Naive thymus-derived CD4-positive, alpha-beta T cell (primary cell): Measurements from ENCODE around the gene SLC30A2. TPM values are rescaled to one million over a fixed set of nuclear protein-coding genes. Genes with fewer than 3 reads are reported as not detected.

Source experiments
- ATAC-seq: fragments of 150-1000 bp; cut with Tn5 transposase; 2 replicates; pipeline ENCODE4 v1.10.0; 2021; ENCODE audit warnings: mild to moderate bottlenecking, moderate library complexity
- CTCF ChIA-PET: fragments of 350-600 bp; sonication (Branson Sonifier 250); formaldehyde crosslinking; loops from one replicate; lab custom pipeline; 2021; ENCODE audit warnings: antibody characterized with exemption; lab: Charles Lee
- POLR2A ChIA-PET: fragments of 350-600 bp; sonication (Branson Sonifier 250); formaldehyde crosslinking; loops from one replicate; lab custom pipeline; 2021; ENCODE audit warnings: antibody characterized with exemption, inconsistent platforms; lab: Charles Lee
- DNase-seq, 9 donors: peaks; one replicate each; pipeline versions ENCODE4 v3.0.0 to v3.0.0-alpha.2; 2020 to 2022; ENCODE audit warnings: mixed read lengths in 1 of 9
- H3K27ac ChIP-seq: one replicate; pipeline ENCODE4 v1.7.0; 2013; ENCODE audit warnings: mild to moderate bottlenecking, low read depth, low read length, moderate library complexity
- H3K27me3 ChIP-seq, 2 donors: one replicate each; pipeline ENCODE4 v1.7.0; 2013; ENCODE audit warnings: low read length in 2 of 2, mild to moderate bottlenecking in 2 of 2, moderate library complexity in 2 of 2; ENCODE audit not compliant: control insufficient read depth in 2 of 2, insufficient read depth in 2 of 2
- H3K36me3 ChIP-seq, 3 experiments: 1 replicate in 2 of 3; 2 replicates in 1 of 3; pipeline ENCODE4 v1.7.0; 2013; ENCODE audit warnings: low read length in 3 of 3, mild to moderate bottlenecking in 3 of 3, moderate library complexity in 1 of 3; ENCODE audit not compliant: insufficient read depth in 3 of 3, control insufficient read depth in 2 of 3
- H3K4me1 ChIP-seq, 2 donors: one replicate each; pipeline ENCODE4 v1.7.0; 2013; ENCODE audit warnings: low read length in 2 of 2, mild to moderate bottlenecking in 2 of 2, moderate library complexity in 1 of 2; ENCODE audit not compliant: control insufficient read depth in 2 of 2, insufficient read depth in 2 of 2
- H3K4me3 ChIP-seq: 2 replicates; pipeline ENCODE4 v1.7.0; 2013; ENCODE audit warnings: mild to moderate bottlenecking, low read length
- H3K9me3 ChIP-seq, 3 experiments: 1 replicate in 2 of 3; 2 replicates in 1 of 3; pipeline ENCODE4 v1.7.0; 2013; ENCODE audit warnings: low read length in 3 of 3; ENCODE audit not compliant: control insufficient read depth in 2 of 3
- H3K27ac Mint-ChIP-seq, 9 donors: one replicate each; pipeline ENCODE4 v1.8.0; 2020 to 2022; ENCODE audit warnings: mixed read lengths in 9 of 9, mild to moderate bottlenecking in 8 of 9, moderate library complexity in 5 of 9, inconsistent platforms in 2 of 9
- H3K27me3 Mint-ChIP-seq, 5 donors: one replicate each; pipeline ENCODE4 v1.8.0; 2021 to 2022; ENCODE audit warnings: mixed read lengths in 5 of 5, mild to moderate bottlenecking in 1 of 5
- H3K36me3 Mint-ChIP-seq, 5 donors: one replicate each; pipeline ENCODE4 v1.8.0; 2020 to 2022; ENCODE audit warnings: mixed read lengths in 5 of 5, mild to moderate bottlenecking in 3 of 5, inconsistent platforms in 1 of 5
- H3K4me1 Mint-ChIP-seq, 7 donors: one replicate each; pipeline ENCODE4 v1.8.0; 2020 to 2022; ENCODE audit warnings: mixed read lengths in 7 of 7, mild to moderate bottlenecking in 3 of 7, inconsistent platforms in 1 of 7
- H3K4me3 Mint-ChIP-seq, 10 donors: one replicate each; pipeline ENCODE4 v1.8.0; 2020 to 2022; ENCODE audit warnings: mild to moderate bottlenecking in 10 of 10, mixed read lengths in 10 of 10, moderate library complexity in 6 of 10, inconsistent platforms in 2 of 10
- H3K9me3 Mint-ChIP-seq, 11 donors: one replicate each; pipeline ENCODE4 v1.8.0; 2020 to 2022; ENCODE audit warnings: mixed read lengths in 11 of 11, mild to moderate bottlenecking in 4 of 11, inconsistent platforms in 1 of 11, moderate library complexity in 1 of 11
- intact Hi-C, 2 donors: fragments of 100-400 bp; cut with micrococcal nuclease; formaldehyde crosslinking; loops; one replicate each; pipeline ENCODE4 v1.15.1; 2023
- polyA plus RNA-seq, 2 donors: library from polyadenylated mRNA; unstranded; fragments of 300-500 nt; fragmentation: Illumina TruSeq; gene quantifications; one replicate each; pipeline ENCODE4 v1.2.3, GENCODE V29; 2021
- total RNA-seq, 6 experiments: library from RNA in 5 of 6; stranded (reverse) in 5 of 6; gene quantifications; 1 replicate in 5 of 6; 2 replicates in 1 of 6; pipeline ENCODE4 v1.2.3 and lab custom pipeline; 2021 to 2026

Gene SLC30A2
- total and polyA plus RNA-seq, 7 experiments from 2014 or later: not detected

DNA sequence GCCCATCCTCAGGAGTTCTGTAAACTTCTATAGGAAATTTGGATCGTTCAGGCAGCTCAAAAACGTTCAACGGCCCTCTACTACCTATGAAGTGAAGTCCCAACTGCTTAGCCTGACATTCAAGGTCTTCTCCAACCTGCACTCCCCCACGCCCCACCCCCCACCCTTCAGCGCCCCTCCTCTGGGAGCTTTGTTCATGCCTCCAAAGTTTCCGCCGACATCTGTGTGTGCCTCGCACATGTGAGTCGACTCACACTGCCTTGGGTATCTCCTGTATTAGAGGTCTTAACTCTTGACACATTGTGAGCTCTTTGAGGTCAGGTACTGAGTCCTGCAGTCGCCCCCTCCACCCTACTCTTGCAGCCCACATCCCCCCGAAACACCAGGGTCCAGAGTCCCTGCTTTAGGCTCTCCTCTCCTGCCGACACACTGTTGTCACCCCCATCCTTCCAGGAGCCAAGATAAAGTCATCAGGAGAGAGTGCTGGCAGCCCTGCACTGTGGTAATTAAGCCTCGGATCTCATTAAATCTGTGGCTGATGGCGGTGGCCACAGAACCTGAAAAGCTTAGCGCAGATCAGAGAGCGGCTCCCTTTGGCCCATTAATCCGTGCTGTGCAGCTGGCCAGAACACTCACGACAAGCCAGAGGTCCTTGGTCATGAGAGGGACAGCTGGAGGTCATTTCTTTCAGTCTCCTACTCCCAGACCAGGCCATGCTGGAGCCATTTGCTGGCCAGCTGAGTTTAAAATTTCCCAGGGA is 46.7 kb downstream of the SLC30A2 start:
- ChIA-PET CTCF (interaction anchor here (0.6 to 13.0 kb wide), 2 partner anchors 11 to 101 kb away, joined by 3 to 361 read pairs; partner anchors contain the start of gene STMN1), POLR2A (interaction anchor here (1.0 to 11.0 kb wide), 4 partner anchors 9 to 180 kb away, joined by 3 to 226 read pairs (median 4); partner anchors contain the start of gene STMN1)
- Histone ChIP-seq H3K36me3 (no peaks in the 10 kb centered on the region), H3K9me3 (no peaks in the 10 kb centered on the region), H3K4me3 (no peak overlapping the region), H3K4me1 (peaks cover 7 to 17% of the 10 kb centered on the region in 2 donors), H3K27ac (no peak overlapping the region), H3K27me3 (no peaks in the 10 kb centered on the region)
- intact Hi-C loops: loop anchor here (5.0 to 10.0 kb wide), 4 partner anchors 42 to 564 kb away; partner anchors contain the start of genes MACO1 (in 1 of the 2) and MAN1C1 (in 1 of the 2)
- H3K27ac Mint-ChIP-seq: peak overlapping the region in 4 of 9 donors; percentile 33 to 99 (median 99)
- H3K4me3 Mint-ChIP-seq: peak overlapping the region in 2 of 10 donors; percentile 30 to 94
- ATAC-seq: no peak
- no peak for DNase-seq
- no peaks in the 10 kb centered on the region for H3K36me3 Mint-ChIP-seq
- peaks cover 0 to 4% (median 0%) of the 10 kb centered on the region in 11 donors for H3K9me3 Mint-ChIP-seq
- peaks cover 0 to 4% (median 0%) of the 10 kb centered on the region in 5 donors for H3K27me3 Mint-ChIP-seq
- peaks cover 20 to 40% (median 30%) of the 10 kb centered on the region in 7 donors for H3K4me1 Mint-ChIP-seq

GRCh38 chr1:25997828-25998761 is 47.8 kb downstream of the SLC30A2 start, which contains the start of gene PAFAH2:
PAFAH2 (minus strand) TSS chr1:25998063; CDS start chr1:25990816, 7,247 bp downstream.
- H3K27ac Mint-ChIP-seq: peak within 1 kb of the TSS; percentile 96 to 99 (median 99)
- no peaks in the 10 kb centered on the region for H3K27me3 Mint-ChIP-seq
- peaks cover 0 to 4% (median 0%) of the 10 kb centered on the region in 11 donors for H3K9me3 Mint-ChIP-seq
- peak within 1 kb of the TSS; percentile 91 to 99 (median 96) for H3K4me3 Mint-ChIP-seq
- Histone ChIP-seq H3K4me3 (peak within 1 kb of the TSS; percentile 76), H3K36me3 (no peaks in the 10 kb centered on the region), H3K9me3 (no peaks in the 10 kb centered on the region), H3K27ac (peak within 1 kb of the TSS; percentile 89), H3K4me1 (peaks cover 8 to 18% of the 10 kb centered on the region in 2 donors), H3K27me3 (no peaks in the 10 kb centered on the region)
- intact Hi-C loops: loop anchor here (1.0 to 10.0 kb wide), 16 partner anchors 8 to 751 kb away; partner anchors contain the start of genes AUNIP (in 2 of the 2), MACO1 (in 2 of the 2), CEP85 (in 1 of the 2) and DHDDS (in 1 of the 2)
- H3K4me1 Mint-ChIP-seq: peaks cover 19 to 50% (median 40%) of the 10 kb centered on the region in 7 donors
- ATAC-seq (peak; percentile 98), DNase-seq (peak; percentile 83 to 99 (median 98))
- ChIA-PET POLR2A (interaction anchor here (0.9 to 12.3 kb wide), 16 partner anchors 8 to 766 kb away, joined by 3 to 226 read pairs (median 6); partner anchors contain the start of genes AUNIP, MTFR1L, STMN1 and SYF2), CTCF (interaction anchor here (0.6 to 13.0 kb wide), 20 partner anchors 9 to 1367 kb away, joined by 3 to 361 read pairs (median 4); partner anchors contain the start of genes PAQR7 and STMN1)
- H3K36me3 Mint-ChIP-seq: peaks cover 2 to 5% (median 4%) of the 10 kb centered on the region in 5 donors

GRCh38 chr1:25996966-25997827 is 48.7 kb downstream of the SLC30A2 start:
- ChIA-PET CTCF (interaction anchor here (0.6 to 13.0 kb wide), 22 partner anchors 8 to 1367 kb away, joined by 3 to 361 read pairs (median 4); partner anchors contain the start of genes PAQR7 and STMN1), POLR2A (interaction anchor here (0.9 to 12.3 kb wide), 14 partner anchors 9 to 765 kb away, joined by 3 to 226 read pairs (median 6); partner anchors contain the start of genes AUNIP, MTFR1L, STMN1 and SYF2)
- Histone ChIP-seq H3K9me3 (no peaks in the 10 kb centered on the region), H3K36me3 (no peaks in the 10 kb centered on the region), H3K27me3 (no peaks in the 10 kb centered on the region), H3K4me3 (peak overlapping the region; percentile 76), H3K27ac (peak overlapping the region; percentile 89), H3K4me1 (peaks cover 16 to 27% of the 10 kb centered on the region in 2 donors)
- intact Hi-C loops: loop anchor here (5.0 to 10.0 kb wide), 4 partner anchors 40 to 562 kb away; partner anchors contain the start of genes MACO1 (in 1 of the 2) and MAN1C1 (in 1 of the 2)
- Mint-ChIP-seq H3K4me1 (peaks cover 22 to 59% (median 49%) of the 10 kb centered on the region in 7 donors), H3K9me3 (peaks cover 0 to 4% (median 0%) of the 10 kb centered on the region in 11 donors), H3K27me3 (no peaks in the 10 kb centered on the region), H3K4me3 (peak overlapping the region; percentile 91 to 99 (median 96)), H3K27ac (peak overlapping the region; percentile 96 to 99 (median 99)), H3K36me3 (peaks cover 2 to 7% (median 4%) of the 10 kb centered on the region in 5 donors)
- DNase-seq (peak in 2 of 9 donors; percentile 19 to 29), ATAC-seq (no peak)

DNA sequence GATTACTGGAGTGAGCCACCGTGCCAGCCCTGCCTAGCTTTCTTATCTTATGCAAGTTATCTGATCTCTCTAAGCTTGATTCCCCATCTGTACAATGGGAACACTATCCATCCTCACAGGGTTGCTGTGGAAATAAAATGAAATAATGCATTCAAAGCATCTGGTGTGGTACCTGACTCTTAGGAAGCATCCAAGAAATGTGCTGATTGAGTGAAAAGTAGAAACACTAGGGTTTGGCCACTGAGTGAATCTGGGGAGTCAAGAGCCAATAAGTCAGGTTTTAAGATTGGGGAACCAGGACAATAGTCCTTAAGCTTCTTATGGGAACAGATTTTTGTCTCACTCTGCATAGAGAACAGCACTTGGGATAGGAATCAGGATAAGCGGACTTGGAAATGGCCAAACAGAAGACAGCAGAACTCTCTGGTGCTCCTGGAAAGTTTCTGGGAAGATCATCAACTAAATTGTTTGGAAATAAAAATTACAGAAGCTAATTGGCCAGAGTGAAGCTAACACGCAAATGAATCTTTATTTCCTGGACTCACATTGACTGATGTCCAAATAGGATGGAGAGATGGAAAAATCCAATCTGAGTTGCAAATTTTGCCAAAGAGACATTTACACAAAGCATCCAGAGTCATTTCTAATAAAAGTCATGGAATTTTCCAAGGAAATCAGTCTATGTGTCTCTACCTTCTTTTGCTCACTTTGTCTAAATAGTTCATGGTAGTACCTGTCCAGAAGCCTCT is 51.3 kb downstream of the SLC30A2 start:
- Mint-ChIP-seq H3K9me3 (peaks cover 0 to 4% (median 0%) of the 10 kb centered on the region in 11 donors), H3K36me3 (peaks cover 2 to 7% (median 4%) of the 10 kb centered on the region in 5 donors), H3K27me3 (no peaks in the 10 kb centered on the region), H3K4me1 (peaks cover 32 to 82% (median 71%) of the 10 kb centered on the region in 7 donors), H3K27ac (peak overlapping the region in 6 of 9 donors; percentile 44 to 99 (median 73)), H3K4me3 (peak overlapping the region in 2 of 10 donors; percentile 2 to 52)
- DNase-seq (no peak), ATAC-seq (no peak)
- peaks cover 30 to 44% of the 10 kb centered on the region in 2 donors for H3K4me1 ChIP-seq
- H3K36me3 ChIP-seq: no peaks in the 10 kb centered on the region
- H3K4me3 ChIP-seq: no peak overlapping the region
- CTCF ChIA-PET: interaction anchor here (0.6 to 13.0 kb wide), 3 partner anchors 16 to 97 kb away, joined by 3 to 361 read pairs (median 3); partner anchors contain the start of gene STMN1
- H3K9me3 ChIP-seq: no peaks in the 10 kb centered on the region
- POLR2A ChIA-PET: interaction anchor here (0.7 to 12.3 kb wide), 7 partner anchors 26 to 135 kb away, joined by 3 to 226 read pairs (median 4); partner anchors contain the start of gene STMN1
- intact Hi-C loops: loop anchor here (5.0 to 10.0 kb wide), 4 partner anchors 37 to 560 kb away; partner anchors contain the start of genes MACO1 (in 1 of the 2) and MAN1C1 (in 1 of the 2)
- H3K27me3 ChIP-seq: no peaks in the 10 kb centered on the region
- no peak overlapping the region for H3K27ac ChIP-seq
